H9 (cell line): Measurements from ENCODE around the gene ALOX12. TPM values are rescaled to one million over a fixed set of nuclear protein-coding genes. Genes with fewer than 3 reads are reported as not detected.

Experiments
- DNase-seq: peaks from one replicate; pipeline ENCODE4 v3.0.0-alpha.2; 2017
- H2AFZ ChIP-seq: one replicate; pipeline ENCODE4 v1.6.1; 2013; ENCODE audit warnings: mild to moderate bottlenecking, low read length, control low read depth, moderate library complexity
- H2AK5ac ChIP-seq: 2 replicates; pipeline ENCODE4 v1.6.1; 2013; ENCODE audit warnings: low read length, control low read depth, mixed read lengths; ENCODE audit not compliant: insufficient read length
- H2BK120ac ChIP-seq: one replicate; pipeline ENCODE4 v1.6.1; 2013; ENCODE audit warnings: low read depth, mild to moderate bottlenecking, low read length, control low read depth, inconsistent platforms; ENCODE audit not compliant: poor library complexity, severe bottlenecking
- H2BK12ac ChIP-seq: 2 replicates; pipeline ENCODE4 v1.6.1; 2013; ENCODE audit warnings: low read length, control low read depth, mixed read lengths, low read depth; ENCODE audit not compliant: insufficient read length
- H2BK15ac ChIP-seq: 2 replicates; pipeline ENCODE4 v1.6.1; 2013; ENCODE audit warnings: low read depth, low read length, control low read depth
- H2BK20ac ChIP-seq: one replicate; pipeline ENCODE4 v1.6.1; 2013; ENCODE audit warnings: low read depth, mild to moderate bottlenecking, low read length, control low read depth, inconsistent platforms; ENCODE audit not compliant: poor library complexity, severe bottlenecking
- H2BK5ac ChIP-seq: 2 replicates; pipeline ENCODE4 v1.6.1; 2013; ENCODE audit warnings: low read length, control low read depth, mixed read lengths; ENCODE audit not compliant: insufficient read length
- H3K14ac ChIP-seq: 2 replicates; pipeline ENCODE4 v1.6.1; 2013; ENCODE audit warnings: low read length, control low read depth; ENCODE audit not compliant: insufficient read depth
- H3K18ac ChIP-seq: 2 replicates; pipeline ENCODE4 v1.6.1; 2013; ENCODE audit warnings: low read depth, mild to moderate bottlenecking, mixed read lengths, low read length, control low read depth; ENCODE audit not compliant: insufficient read length
- H3K23ac ChIP-seq: 2 replicates; pipeline ENCODE4 v1.6.1; 2013; ENCODE audit warnings: low read length, control low read depth, mixed read lengths, low read depth; ENCODE audit not compliant: insufficient read length
- H3K23me2 ChIP-seq: 2 replicates; pipeline ENCODE4 v1.6.1; 2013; ENCODE audit warnings: low read depth, mild to moderate bottlenecking, mixed read lengths, low read length, control low read depth; ENCODE audit not compliant: insufficient read length, poor library complexity, severe bottlenecking
- H3K27ac ChIP-seq: 2 replicates; pipeline ENCODE4 v1.5.1; 2013; ENCODE audit warnings: low read length, control low read depth, mixed read lengths, low read depth; ENCODE audit not compliant: insufficient read length
- H3K27me3 ChIP-seq: 2 replicates; pipeline ENCODE4 v1.6.1; 2013; ENCODE audit warnings: low read length, control low read depth, inconsistent platforms; ENCODE audit not compliant: insufficient read depth
- H3K4ac ChIP-seq: 2 replicates; pipeline ENCODE4 v1.6.1; 2013; ENCODE audit warnings: low read depth, mild to moderate bottlenecking, control low read depth, inconsistent platforms, low read length, moderate library complexity
- H3K4me1 ChIP-seq: 2 replicates; pipeline ENCODE4 v1.6.1; 2013; ENCODE audit warnings: low read length, control low read depth, inconsistent platforms; ENCODE audit not compliant: insufficient read depth
- H3K4me2 ChIP-seq: 2 replicates; pipeline ENCODE4 v1.6.1; 2013; ENCODE audit warnings: low read length, control low read depth, mixed read lengths; ENCODE audit not compliant: insufficient read length, insufficient read depth
- H3K56ac ChIP-seq: 2 replicates; pipeline ENCODE4 v1.6.1; 2013; ENCODE audit warnings: low read depth, mild to moderate bottlenecking, mixed read lengths, low read length, control low read depth; ENCODE audit not compliant: insufficient read length
- H3K79me1 ChIP-seq: 2 replicates; pipeline ENCODE4 v1.6.1; 2013; ENCODE audit warnings: low read depth, mild to moderate bottlenecking, moderate library complexity, low read length, control low read depth, inconsistent platforms; ENCODE audit not compliant: insufficient read depth, poor library complexity, severe bottlenecking
- H3K79me2 ChIP-seq: 2 replicates; pipeline ENCODE4 v1.6.1; 2013; ENCODE audit warnings: low read length, control low read depth, inconsistent platforms; ENCODE audit not compliant: insufficient read depth
- H3K9ac ChIP-seq: 2 replicates; pipeline ENCODE4 v1.6.1; 2013; ENCODE audit warnings: low read length, control low read depth, mixed read lengths; ENCODE audit not compliant: insufficient read length; ENCODE audit errors: extremely low read depth
- H3K9me3 ChIP-seq: one replicate; pipeline ENCODE4 v1.6.1; 2013; ENCODE audit warnings: low read depth, low read length, inconsistent platforms; ENCODE audit not compliant: control insufficient read depth
- H3T11ph ChIP-seq: one replicate; pipeline ENCODE4 v1.6.1; 2013; ENCODE audit warnings: mild to moderate bottlenecking, low read length, control low read depth, inconsistent platforms
- H4K20me1 ChIP-seq: one replicate; pipeline ENCODE4 v1.6.1; 2013; ENCODE audit not compliant: control insufficient read depth, insufficient read length, insufficient read depth
- H4K5ac ChIP-seq: 2 replicates; pipeline ENCODE4 v1.6.1; 2013; ENCODE audit warnings: low read depth, mild to moderate bottlenecking, mixed read lengths, low read length, control low read depth; ENCODE audit not compliant: insufficient read length
- H4K8ac ChIP-seq: replicated peaks from 2 replicates; pipeline ENCODE4 v1.6.1; 2013; ENCODE audit warnings: low read length, control low read depth, mixed read lengths, low read depth; ENCODE audit not compliant: insufficient read length
- H4K91ac ChIP-seq: 2 replicates; pipeline ENCODE4 v1.6.1; 2013; ENCODE audit warnings: low read depth, mild to moderate bottlenecking, moderate library complexity, mixed read lengths, low read length, control low read depth; ENCODE audit not compliant: insufficient read length
- H3K27ac Mint-ChIP-seq, 3 experiments: 2 replicates in 2 of 3; 3 replicates in 1 of 3; pipeline ENCODE4 v1.8.0; 2020 to 2021; ENCODE audit warnings: mixed read lengths in 3 of 3, mild to moderate bottlenecking in 1 of 3, moderate library complexity in 1 of 3
- H3K27me3 Mint-ChIP-seq: 2 replicates; pipeline ENCODE4 v1.8.0; 2021; ENCODE audit warnings: low read depth, mild to moderate bottlenecking, moderate library complexity, mixed read lengths
- H3K36me3 Mint-ChIP-seq, 3 experiments: 2 replicates in 2 of 3; 3 replicates in 1 of 3; pipeline ENCODE4 v1.8.0; 2020 to 2021; ENCODE audit warnings: low read depth in 3 of 3, mixed read lengths in 3 of 3; ENCODE audit not compliant: insufficient read depth in 1 of 3
- H3K4me1 Mint-ChIP-seq, 2 experiments: 2 replicates each; pipeline ENCODE4 v1.8.0; 2020; ENCODE audit warnings: mixed read lengths in 2 of 2
- H3K4me3 Mint-ChIP-seq, 2 experiments: 2 replicates in 1 of 2; 3 replicates in 1 of 2; pipeline ENCODE4 v1.8.0; 2020 to 2021; ENCODE audit warnings: mild to moderate bottlenecking in 2 of 2, mixed read lengths in 2 of 2, moderate library complexity in 1 of 2
- H3K9me3 Mint-ChIP-seq, 2 experiments: 2 replicates in 1 of 2; 3 replicates in 1 of 2; pipeline ENCODE4 v1.8.0; 2020; ENCODE audit warnings: mild to moderate bottlenecking in 2 of 2, mixed read lengths in 2 of 2, moderate library complexity in 1 of 2
- WGBS: extraction: QIAGEN DNeasy Blood & Tissue Kit; methylation state at CpG from one replicate; pipeline ENCODE4 v1.1.7; 2013; ENCODE audit warnings: missing lambda C conversion rate, low lambda C conversion rate, mixed read lengths; ENCODE audit not compliant: insufficient read length; ENCODE audit errors: extremely low coverage; 5-methylcytosine and 5-hydroxymethylcytosine counted together
- total RNA-seq: library from RNA; stranded (reverse); gene quantifications from 2 replicates; pipeline ENCODE4 v1.2.1, GENCODE V29; 2021
- TF ChIP-seq, protein P1 (sequence below): fragments of 200-600 bp; sonication (generic); conservative IDR thresholded peaks from 3 replicates; pipeline ENCODE4 v1.8.0; 2021; ENCODE audit warnings: antibody characterized with exemption, mild to moderate bottlenecking

ALOX12 gene
- total RNA-seq, 1 experiment from 2014 or later: 0.81 TPM

GRCh38 chr17:6981426-6981825 is 14.4 kb upstream of the ALOX12 start:
- Histone ChIP-seq H2BK15ac (no peak overlapping the region), H3K9ac (no peak overlapping the region), H2AFZ (no peak overlapping the region), H3K9me3 (no peaks in the 10 kb centered on the region), H3K56ac (no peak overlapping the region), H4K20me1 (no peaks in the 10 kb centered on the region), H4K91ac (no peak overlapping the region), H2BK12ac (no peak overlapping the region), H2BK20ac (no peak overlapping the region), H3K79me2 (no peaks in the 10 kb centered on the region), H2BK5ac (no peak overlapping the region), H3K18ac (no peak overlapping the region), H3K79me1 (no peaks in the 10 kb centered on the region), H3K14ac (no peak overlapping the region), H3K27ac (no peak overlapping the region), H4K8ac (no peak overlapping the region), H3T11ph (no peak overlapping the region), H3K4ac (no peak overlapping the region), H3K27me3 (no peaks in the 10 kb centered on the region), H3K23ac (no peak overlapping the region), H4K5ac (no peak overlapping the region), H2BK120ac (no peak overlapping the region), H3K4me2 (no peak overlapping the region), H3K4me1 (no peaks in the 10 kb centered on the region), H3K23me2 (no peaks in the 10 kb centered on the region), H2AK5ac (no peak overlapping the region)
- H3K4me3 Mint-ChIP-seq: no peak overlapping the region
- DNase-seq: no peak
- H3K27me3 Mint-ChIP-seq: peaks cover 13% of the 10 kb centered on the region
- H3K36me3 Mint-ChIP-seq: no peaks in the 10 kb centered on the region
- peaks cover 0 to 3% of the 10 kb centered on the region in 2 experiments; a peak in 1 of 5 replicates for H3K9me3 Mint-ChIP-seq
- TF ChIP-seq, protein P1, sequence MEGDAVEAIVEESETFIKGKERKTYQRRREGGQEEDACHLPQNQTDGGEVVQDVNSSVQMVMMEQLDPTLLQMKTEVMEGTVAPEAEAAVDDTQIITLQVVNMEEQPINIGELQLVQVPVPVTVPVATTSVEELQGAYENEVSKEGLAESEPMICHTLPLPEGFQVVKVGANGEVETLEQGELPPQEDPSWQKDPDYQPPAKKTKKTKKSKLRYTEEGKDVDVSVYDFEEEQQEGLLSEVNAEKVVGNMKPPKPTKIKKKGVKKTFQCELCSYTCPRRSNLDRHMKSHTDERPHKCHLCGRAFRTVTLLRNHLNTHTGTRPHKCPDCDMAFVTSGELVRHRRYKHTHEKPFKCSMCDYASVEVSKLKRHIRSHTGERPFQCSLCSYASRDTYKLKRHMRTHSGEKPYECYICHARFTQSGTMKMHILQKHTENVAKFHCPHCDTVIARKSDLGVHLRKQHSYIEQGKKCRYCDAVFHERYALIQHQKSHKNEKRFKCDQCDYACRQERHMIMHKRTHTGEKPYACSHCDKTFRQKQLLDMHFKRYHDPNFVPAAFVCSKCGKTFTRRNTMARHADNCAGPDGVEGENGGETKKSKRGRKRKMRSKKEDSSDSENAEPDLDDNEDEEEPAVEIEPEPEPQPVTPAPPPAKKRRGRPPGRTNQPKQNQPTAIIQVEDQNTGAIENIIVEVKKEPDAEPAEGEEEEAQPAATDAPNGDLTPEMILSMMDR: no peak
- H3K4me1 Mint-ChIP-seq: peaks cover 0 to 6% of the 10 kb centered on the region in 2 experiments; a peak in 2 of 4 replicates
- no CpG with 5 or more reads among the region's 1 CpG for WGBS
- H3K27ac Mint-ChIP-seq: no peak overlapping the region
